GM23248 (cell line): ENCODE results near the gene PLEKHG5.

Source experiments
- EZH2 ChIP-seq: fragments of 200-600 bp; sonication (generic); IDR thresholded peaks from 2 replicates; pipeline ENCODE4 v1.6.1; 2018; ENCODE audit warnings: antibody characterized with exemption, mild to moderate bottlenecking; ENCODE audit not compliant: insufficient read depth, poor library complexity, severe bottlenecking
- EZH2phosphoT487 ChIP-seq: fragments of 200-600 bp; sonication (generic); IDR thresholded peaks from 2 replicates; pipeline ENCODE4 v1.6.1; 2018; ENCODE audit warnings: antibody characterized with exemption, moderate library complexity, mild to moderate bottlenecking, low read depth; ENCODE audit not compliant: insufficient read depth

- TF ChIP-seq EZH2: no peak
- no peak for TF ChIP-seq EZH2phosphoT487
Observed at GRCh38 chr1:6530504-6531160, 39.2 kb upstream of the PLEKHG5 start.
